ENCODE measurements around the gene OR10J5. TPM values are rescaled to one million over a fixed set of nuclear protein-coding genes. Genes with fewer than 3 reads are reported as not detected.

Gene OR10J5
- total RNA-seq, 1 experiment from 2014 or later, result not detected

DNA sequence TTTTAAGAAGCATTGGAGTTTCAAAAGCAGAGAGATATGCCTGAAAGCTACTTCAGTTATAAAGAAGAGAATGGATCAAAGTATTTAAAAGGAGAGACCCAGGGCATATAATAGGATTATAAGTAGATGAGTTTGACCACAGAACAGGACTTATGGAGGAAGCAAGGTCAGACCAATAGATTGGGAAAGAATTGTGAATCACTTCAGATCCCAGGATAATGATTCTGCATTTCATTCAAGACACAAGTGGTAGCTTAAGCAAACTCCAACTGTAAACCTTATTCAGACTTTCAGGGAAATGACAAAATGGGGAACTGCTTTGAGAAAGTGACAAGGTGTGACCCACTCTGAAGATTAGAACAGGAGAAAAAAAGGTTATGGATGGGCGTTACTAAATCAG lies 18.9 kb upstream of the OR10J5 start:
- no peak for DNase-seq (ENCODE audit: low spot score)
- no peak for ATAC-seq
- Mint-ChIP-seq H3K4me3 (no peak overlapping the region), H3K9me3 (peaks cover 7% of the 10 kb centered on the region), H3K27me3 (ENCODE audit: low read depth) (peaks cover 2% of the 10 kb centered on the region; the same call in 1 of the 2 replicates), H3K4me1 (peaks cover 5% of the 10 kb centered on the region; the same call in 1 of the 2 replicates), H3K36me3 (no peaks in the 10 kb centered on the region), H3K27ac (no peak overlapping the region)
- CTCF ChIA-PET, result no interaction called here
- TF ChIP-seq PRRX2 (CRISPR knock-in tag; IDR thresholded peaks at IDR 0.05) (no peak), ZNF232 (CRISPR knock-in tag; IDR thresholded peaks at IDR 0.05) (no peak), MXD4 (CRISPR knock-in tag; IDR thresholded peaks at IDR 0.05; ENCODE audit: borderline replicate concordance) (no peak)
- TF ChIP-seq, protein P1, sequence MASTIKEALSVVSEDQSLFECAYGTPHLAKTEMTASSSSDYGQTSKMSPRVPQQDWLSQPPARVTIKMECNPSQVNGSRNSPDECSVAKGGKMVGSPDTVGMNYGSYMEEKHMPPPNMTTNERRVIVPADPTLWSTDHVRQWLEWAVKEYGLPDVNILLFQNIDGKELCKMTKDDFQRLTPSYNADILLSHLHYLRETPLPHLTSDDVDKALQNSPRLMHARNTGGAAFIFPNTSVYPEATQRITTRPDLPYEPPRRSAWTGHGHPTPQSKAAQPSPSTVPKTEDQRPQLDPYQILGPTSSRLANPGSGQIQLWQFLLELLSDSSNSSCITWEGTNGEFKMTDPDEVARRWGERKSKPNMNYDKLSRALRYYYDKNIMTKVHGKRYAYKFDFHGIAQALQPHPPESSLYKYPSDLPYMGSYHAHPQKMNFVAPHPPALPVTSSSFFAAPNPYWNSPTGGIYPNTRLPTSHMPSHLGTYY (CRISPR knock-in tag; IDR thresholded peaks at IDR 0.05), result no peak
- POLR2A ChIA-PET, result no interaction called here

DNA sequence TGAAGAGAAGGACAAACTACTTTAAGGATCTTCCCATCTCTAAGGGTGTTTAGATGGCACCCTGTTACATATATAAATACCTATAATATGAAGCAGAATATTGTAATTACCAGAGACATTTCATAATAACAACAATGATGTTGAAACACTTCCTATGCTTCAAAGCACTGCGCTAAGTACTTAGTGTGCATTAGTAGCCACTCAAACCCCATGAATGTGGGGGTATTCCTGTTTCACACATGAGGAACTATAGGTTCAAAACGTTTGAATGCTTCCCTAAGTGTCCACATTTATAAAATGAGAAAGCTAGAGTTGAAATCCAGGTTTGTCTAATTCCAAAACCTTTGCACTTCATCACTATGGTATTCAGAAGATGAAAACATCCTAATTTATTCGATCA lies 18.5 kb upstream of the OR10J5 start:
- ChIA-PET CTCF (no interaction called here), POLR2A (no interaction called here)
- H3K36me3 Mint-ChIP-seq, result no peaks in the 10 kb centered on the region

DNA sequence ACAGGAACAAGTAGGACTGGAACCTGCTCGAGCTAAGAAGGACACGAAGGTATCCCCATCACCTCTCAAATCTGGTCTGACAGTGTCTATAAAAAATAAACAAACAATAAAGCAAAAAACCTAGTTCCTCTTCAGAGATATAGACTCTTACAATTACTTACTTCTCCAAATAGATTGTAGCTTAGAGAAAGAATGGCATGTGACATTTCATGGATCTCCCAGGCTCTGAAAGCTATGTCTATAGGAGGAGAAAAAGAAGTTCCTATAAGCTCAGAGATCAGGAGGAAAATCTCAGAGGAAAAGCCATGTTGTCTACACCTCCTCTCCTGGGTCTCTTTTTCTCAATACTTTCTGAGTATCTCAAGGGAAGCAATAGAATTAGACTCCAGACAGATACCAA lies 12.3 kb upstream of the OR10J5 start:
- H3K4me1 Mint-ChIP-seq, result no peaks in the 10 kb centered on the region
- H3K27ac Mint-ChIP-seq, result no peak overlapping the region
- DNase-seq (ENCODE audit: low spot score) (no peak), ATAC-seq (no peak)
- 0 out of 2 replicates have a peak, but pooled peaks cover 2% of the 10 kb centered on the region for H3K27me3 Mint-ChIP-seq (ENCODE audit: low read depth)
- POLR2A ChIA-PET, result no interaction called here
- no peak overlapping the region for H3K4me3 Mint-ChIP-seq
- TF ChIP-seq TEAD4 (CRISPR knock-in tag; IDR thresholded peaks at IDR 0.05) (no peak), SMAD4 (CRISPR knock-in tag; IDR thresholded peaks at IDR 0.05) (no peak), IRF2 (CRISPR knock-in tag; IDR thresholded peaks at IDR 0.05; ENCODE audit: borderline replicate concordance, low read depth) (no peak), ZNF671 (CRISPR knock-in tag; IDR thresholded peaks at IDR 0.05) (no peak)
- TF ChIP-seq, protein P2, sequence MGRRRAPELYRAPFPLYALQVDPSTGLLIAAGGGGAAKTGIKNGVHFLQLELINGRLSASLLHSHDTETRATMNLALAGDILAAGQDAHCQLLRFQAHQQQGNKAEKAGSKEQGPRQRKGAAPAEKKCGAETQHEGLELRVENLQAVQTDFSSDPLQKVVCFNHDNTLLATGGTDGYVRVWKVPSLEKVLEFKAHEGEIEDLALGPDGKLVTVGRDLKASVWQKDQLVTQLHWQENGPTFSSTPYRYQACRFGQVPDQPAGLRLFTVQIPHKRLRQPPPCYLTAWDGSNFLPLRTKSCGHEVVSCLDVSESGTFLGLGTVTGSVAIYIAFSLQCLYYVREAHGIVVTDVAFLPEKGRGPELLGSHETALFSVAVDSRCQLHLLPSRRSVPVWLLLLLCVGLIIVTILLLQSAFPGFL (CRISPR knock-in tag; IDR thresholded peaks at IDR 0.05; ENCODE audit: borderline replicate concordance), result no peak
- peaks cover 2% of the 10 kb centered on the region; the same call in 1 of the 2 replicates for H3K36me3 Mint-ChIP-seq
- H3K9me3 Mint-ChIP-seq, result 0 out of 2 replicates have a peak, but pooled peaks cover 3% of the 10 kb centered on the region
- CTCF ChIA-PET, result interaction anchor here (1.0 kb wide), 1 partner anchor 242 kb away, joined by 3 read pairs; no protein-coding TSS in a partner anchor

More for the DNA sequence above, 18.5 kb upstream of the OR10J5 start:
- H3K9me3 Mint-ChIP-seq, result peaks cover 7% of the 10 kb centered on the region; the same call in 1 of the 2 replicates
- H3K4me3 Mint-ChIP-seq, result no peak overlapping the region
- DNase-seq (ENCODE audit: low spot score), result no peak
- no peak overlapping the region for H3K27ac Mint-ChIP-seq
- TF ChIP-seq, protein P3, sequence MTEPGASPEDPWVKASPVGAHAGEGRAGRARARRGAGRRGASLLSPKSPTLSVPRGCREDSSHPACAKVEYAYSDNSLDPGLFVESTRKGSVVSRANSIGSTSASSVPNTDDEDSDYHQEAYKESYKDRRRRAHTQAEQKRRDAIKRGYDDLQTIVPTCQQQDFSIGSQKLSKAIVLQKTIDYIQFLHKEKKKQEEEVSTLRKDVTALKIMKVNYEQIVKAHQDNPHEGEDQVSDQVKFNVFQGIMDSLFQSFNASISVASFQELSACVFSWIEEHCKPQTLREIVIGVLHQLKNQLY (CRISPR knock-in tag; IDR thresholded peaks at IDR 0.05), result no peak
- TF ChIP-seq TEAD4 (CRISPR knock-in tag; IDR thresholded peaks at IDR 0.05) (no peak), SP1 (CRISPR knock-in tag; conservative IDR thresholded peaks at IDR 0.05) (no peak), ZNF317 (CRISPR knock-in tag; IDR thresholded peaks at IDR 0.05; ENCODE audit: borderline replicate concordance, low read depth) (no peak), FOXP1 (CRISPR knock-in tag; IDR thresholded peaks at IDR 0.05; ENCODE audit: borderline replicate concordance) (no peak), TEAD1 (CRISPR knock-in tag; IDR thresholded peaks at IDR 0.05) (no peak), ELF4 (CRISPR knock-in tag; IDR thresholded peaks at IDR 0.05; ENCODE audit: low read depth) (no peak), NR1H2 (CRISPR knock-in tag; IDR thresholded peaks at IDR 0.05) (no peak), MYBL2 (CRISPR knock-in tag; IDR thresholded peaks at IDR 0.05) (no peak), HMGA2 (CRISPR knock-in tag; IDR thresholded peaks at IDR 0.05) (no peak)
- TF ChIP-seq, protein P4, sequence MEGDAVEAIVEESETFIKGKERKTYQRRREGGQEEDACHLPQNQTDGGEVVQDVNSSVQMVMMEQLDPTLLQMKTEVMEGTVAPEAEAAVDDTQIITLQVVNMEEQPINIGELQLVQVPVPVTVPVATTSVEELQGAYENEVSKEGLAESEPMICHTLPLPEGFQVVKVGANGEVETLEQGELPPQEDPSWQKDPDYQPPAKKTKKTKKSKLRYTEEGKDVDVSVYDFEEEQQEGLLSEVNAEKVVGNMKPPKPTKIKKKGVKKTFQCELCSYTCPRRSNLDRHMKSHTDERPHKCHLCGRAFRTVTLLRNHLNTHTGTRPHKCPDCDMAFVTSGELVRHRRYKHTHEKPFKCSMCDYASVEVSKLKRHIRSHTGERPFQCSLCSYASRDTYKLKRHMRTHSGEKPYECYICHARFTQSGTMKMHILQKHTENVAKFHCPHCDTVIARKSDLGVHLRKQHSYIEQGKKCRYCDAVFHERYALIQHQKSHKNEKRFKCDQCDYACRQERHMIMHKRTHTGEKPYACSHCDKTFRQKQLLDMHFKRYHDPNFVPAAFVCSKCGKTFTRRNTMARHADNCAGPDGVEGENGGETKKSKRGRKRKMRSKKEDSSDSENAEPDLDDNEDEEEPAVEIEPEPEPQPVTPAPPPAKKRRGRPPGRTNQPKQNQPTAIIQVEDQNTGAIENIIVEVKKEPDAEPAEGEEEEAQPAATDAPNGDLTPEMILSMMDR (IDR thresholded peaks at IDR 0.05), result no peak
- TF ChIP-seq, protein P5, sequence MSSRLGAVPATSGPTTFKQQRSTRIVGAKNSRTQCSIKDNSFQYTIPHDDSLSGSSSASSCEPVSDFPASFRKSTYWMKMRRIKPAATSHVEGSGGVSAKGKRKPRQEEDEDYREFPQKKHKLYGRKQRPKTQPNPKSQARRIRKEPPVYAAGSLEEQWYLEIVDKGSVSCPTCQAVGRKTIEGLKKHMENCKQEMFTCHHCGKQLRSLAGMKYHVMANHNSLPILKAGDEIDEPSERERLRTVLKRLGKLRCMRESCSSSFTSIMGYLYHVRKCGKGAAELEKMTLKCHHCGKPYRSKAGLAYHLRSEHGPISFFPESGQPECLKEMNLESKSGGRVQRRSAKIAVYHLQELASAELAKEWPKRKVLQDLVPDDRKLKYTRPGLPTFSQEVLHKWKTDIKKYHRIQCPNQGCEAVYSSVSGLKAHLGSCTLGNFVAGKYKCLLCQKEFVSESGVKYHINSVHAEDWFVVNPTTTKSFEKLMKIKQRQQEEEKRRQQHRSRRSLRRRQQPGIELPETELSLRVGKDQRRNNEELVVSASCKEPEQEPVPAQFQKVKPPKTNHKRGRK (CRISPR knock-in tag; IDR thresholded peaks at IDR 0.05; ENCODE audit: borderline replicate concordance), result no peak
- H3K27me3 Mint-ChIP-seq (ENCODE audit: low read depth), result peaks cover 2% of the 10 kb centered on the region; the same call in 1 of the 2 replicates
- no peak for ATAC-seq
- H3K4me1 Mint-ChIP-seq, result peaks cover 5% of the 10 kb centered on the region; the same call in 1 of the 2 replicates
